HG03439 (cell line): ENCODE data around the gene GRID2IP.

ENCODE experiments used
- ATAC-seq: cut with Tn5 transposase; IDR thresholded peaks from one replicate; pipeline ENCODE4 v1.9.1; 2021; ENCODE audit warnings: mild to moderate bottlenecking, moderate library complexity; ENCODE audit not compliant: unreplicated experiment

Gene GRID2IP

DNA sequence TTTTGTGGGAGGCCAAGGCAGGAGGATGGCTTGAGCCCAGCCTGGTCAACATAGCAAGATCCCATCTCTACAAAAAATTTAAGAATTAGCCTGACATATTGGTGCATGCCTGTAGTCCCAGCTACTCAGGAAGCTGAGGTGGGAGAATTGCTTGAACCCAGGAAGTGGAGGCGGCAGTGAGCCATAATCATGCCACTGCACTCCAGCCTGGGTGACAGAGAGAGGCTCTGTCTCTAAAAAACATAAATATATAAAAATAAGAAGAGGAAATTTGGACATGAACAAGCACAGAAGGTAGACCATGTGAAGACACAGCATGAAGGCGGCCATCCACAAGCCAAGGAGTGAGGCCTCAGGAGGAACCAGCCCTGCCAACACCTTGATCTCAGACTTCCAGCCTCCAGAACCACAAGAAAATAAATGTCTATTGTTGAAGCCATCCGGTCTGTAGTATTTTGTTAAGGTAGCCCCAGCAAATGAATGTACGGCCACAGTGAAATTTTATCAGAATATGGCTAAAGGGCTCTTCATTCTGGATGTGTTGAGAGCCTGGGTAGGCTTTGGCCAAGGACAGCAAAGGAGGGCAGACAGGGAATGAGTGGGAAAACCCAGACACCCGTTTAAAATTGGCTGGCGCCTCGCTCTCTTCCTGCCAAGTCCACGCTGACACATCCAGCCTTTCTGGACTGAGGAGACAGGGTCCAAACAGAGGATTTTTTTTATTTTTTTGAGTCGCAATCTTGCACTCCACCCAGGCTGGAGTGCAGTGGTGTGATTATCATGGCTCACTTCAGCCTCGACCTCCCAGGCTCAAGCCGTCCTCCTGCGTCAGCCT lies 12.9 kb upstream of the GRID2IP start:
- no peak for ATAC-seq

DNA sequence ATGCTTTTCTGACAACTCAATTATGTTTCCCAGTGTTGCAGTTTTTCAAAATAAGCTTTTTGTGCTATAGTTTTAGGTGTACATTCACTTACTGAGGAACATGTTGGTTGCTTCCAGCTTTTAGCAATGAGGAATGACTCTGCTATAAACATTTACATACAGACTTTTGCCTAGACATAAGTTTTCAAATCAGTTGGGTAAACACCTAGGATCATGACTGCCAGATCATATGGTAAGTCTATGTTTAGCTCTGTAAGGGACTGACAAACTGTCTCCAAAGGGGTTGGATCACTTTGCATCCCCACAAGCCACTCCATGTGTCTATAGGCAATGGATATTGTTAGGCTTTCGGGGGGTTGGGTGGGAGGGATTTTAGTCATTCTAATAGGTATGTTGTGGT lies 10.8 kb upstream of the GRID2IP start:
- ATAC-seq: no peak

GRCh38 chr7:6559896-6560295 lies 8.6 kb upstream of the GRID2IP start:
- no peak for ATAC-seq

DNA sequence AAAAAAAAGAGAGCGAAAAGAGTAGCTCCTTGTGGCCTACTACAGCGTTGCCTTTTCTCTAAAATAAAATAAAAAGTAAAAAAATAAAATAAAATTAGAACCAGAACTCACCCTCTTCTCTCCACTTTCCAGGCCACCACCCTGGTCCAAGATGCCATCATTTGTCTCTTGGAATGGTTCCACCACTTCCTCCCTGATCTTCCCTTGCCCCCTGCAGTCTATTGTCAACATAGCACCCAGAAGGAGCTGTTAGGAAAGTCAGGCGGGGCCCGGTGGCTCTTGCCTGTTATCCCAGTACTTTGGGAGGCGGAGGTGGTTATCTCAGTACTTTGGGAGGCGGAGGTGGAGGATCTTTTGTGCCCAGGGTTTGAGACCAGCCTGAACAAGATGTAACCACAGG lies 7.6 kb upstream of the GRID2IP start:
- no peak for ATAC-seq

DNA sequence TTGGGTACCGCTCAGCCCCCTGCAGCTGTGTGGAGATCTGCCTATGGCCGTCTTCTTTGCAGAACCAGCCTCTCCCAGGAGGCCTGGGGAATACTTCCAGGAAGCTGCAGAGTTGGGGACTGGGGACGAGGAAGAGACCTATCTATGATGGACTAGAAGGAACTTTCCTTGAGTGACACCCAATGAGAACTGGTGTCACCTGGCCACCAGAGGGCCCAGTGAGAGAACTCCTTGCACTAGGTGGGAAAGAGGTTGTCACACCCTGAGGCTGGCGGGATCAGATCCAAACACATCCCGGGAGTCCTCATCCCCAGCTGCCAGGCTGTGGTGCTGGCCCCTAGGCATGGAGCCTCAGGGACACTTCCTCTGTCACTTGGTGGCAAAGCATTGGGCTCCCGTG lies 4.9 kb upstream of the GRID2IP start:
- no peak for ATAC-seq

DNA sequence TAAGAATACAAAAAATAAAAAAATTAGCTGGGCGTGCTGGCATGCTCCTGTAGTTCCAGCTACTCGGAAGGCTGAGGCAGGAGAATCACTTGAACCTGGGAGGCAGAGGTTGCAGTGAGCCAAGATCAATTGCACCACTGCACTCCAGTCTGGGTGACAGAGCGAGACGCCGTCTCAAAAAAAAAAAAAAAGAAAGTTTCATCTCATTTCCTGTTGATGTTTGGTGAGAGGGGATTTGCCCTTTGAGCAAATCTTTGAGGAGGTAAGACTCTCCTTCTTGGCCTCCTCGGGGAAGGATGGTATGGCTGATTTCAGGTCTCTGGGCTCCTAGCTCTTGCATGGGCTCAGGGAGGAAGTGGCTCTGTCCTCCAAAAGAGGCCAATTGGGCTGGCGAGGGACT lies 3.6 kb upstream of the GRID2IP start:
- no peak for ATAC-seq

- no peak for ATAC-seq
Measured at GRCh38 chr7:6553448-6554044, 2.3 kb upstream of the GRID2IP start.

- no peak for ATAC-seq
Measured at GRCh38 chr7:6547400-6547799, 3.9 kb downstream of the GRID2IP start.

GRCh38 chr7:6546498-6547251 lies 4.6 kb downstream of the GRID2IP start:
- no peak for ATAC-seq

GRCh38 chr7:6545398-6546126 lies 5.7 kb downstream of the GRID2IP start:
- ATAC-seq: no peak

DNA sequence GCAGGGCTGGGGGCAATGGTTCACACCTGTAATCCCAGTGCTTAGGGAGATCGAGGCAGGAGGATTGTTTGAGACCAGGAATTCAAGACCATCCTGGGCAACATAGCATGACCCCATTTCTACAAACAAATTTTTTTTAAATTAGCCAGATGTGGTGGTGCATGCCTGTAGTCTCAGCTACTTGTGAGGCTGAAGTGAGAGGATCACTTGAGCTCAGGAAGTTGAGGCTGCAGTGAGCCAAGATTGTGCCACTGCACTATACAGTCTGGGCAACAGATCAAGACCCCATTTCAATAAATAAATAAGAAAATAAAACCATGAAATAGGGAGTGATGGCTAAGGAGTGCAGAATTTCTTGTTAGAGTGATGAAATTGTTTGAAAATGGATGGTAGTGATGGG lies 8.9 kb downstream of the GRID2IP start:
- no peak for ATAC-seq

GRCh38 chr7:6536262-6537260 lies 14.7 kb downstream of the GRID2IP start:
- ATAC-seq: no peak

DNA sequence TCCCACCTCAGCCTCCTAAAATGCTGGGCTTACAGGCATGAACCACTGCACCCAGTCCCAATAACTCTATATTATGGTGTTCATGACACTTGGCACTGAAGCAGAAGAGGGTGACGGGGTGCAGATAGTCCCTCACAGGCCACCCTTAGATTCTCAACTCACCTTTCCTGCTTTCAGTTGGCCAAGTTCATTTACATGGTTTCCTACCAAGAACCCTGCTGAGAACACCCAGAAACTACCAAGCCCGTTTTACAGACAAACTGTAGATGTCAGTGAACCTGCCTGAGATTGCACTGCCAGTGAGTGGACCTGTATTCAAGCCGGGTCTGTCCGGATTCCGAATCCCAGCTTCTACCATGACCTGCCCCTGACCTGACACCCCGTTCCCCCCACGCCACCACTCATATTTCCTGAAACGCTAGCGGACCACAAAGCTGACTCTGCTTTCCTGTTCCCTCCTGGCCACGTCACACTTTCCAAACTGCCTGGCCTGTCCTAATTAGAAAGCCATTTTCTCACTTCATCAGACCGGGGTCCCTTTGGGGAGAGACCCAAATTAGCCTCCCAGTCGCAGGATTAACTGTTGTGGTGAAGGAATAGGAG lies 17.3 kb downstream of the GRID2IP start:
- ATAC-seq: no peak

GRCh38 chr7:6532516-6532915 lies 18.7 kb downstream of the GRID2IP start:
- no peak for ATAC-seq

DNA sequence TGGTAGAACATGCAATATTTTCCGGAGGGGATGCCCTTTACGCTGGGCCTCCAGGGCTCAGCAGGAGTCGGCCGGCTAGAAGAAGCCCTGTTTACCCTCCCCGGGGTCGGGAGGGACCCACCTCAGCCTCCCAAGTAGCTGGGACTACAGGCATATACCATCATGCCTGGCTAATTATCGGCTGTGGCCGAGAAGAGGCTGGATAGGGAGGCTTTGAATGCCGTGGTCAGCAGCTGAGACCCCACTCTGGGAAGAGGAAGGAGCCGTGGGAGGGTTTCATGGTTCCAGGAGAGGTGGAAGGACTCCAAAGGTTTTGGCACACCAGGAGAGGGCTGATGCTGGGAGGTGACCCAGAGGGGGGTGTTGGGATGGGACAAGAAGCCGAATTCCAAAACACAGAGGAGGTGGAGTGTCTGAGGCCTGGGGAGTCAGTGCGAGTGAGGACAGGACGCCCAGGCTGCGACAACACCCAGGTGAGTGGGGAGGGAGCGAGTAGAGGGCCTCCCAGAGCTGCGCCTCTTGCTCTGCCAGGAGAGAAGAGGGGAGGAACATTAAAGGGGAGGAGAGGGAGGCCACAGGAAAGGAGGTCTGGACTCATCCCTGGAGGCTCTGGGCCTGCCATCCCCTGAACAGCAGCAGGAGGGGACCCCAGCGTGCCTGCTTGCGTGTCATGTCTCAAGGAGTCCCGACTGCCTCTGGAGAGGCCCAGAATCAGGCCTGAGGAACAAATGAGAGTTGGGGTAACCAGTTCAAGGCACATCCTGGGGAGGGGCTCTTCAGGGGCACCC lies 19.6 kb downstream of the GRID2IP start:
- ATAC-seq: no peak

DNA sequence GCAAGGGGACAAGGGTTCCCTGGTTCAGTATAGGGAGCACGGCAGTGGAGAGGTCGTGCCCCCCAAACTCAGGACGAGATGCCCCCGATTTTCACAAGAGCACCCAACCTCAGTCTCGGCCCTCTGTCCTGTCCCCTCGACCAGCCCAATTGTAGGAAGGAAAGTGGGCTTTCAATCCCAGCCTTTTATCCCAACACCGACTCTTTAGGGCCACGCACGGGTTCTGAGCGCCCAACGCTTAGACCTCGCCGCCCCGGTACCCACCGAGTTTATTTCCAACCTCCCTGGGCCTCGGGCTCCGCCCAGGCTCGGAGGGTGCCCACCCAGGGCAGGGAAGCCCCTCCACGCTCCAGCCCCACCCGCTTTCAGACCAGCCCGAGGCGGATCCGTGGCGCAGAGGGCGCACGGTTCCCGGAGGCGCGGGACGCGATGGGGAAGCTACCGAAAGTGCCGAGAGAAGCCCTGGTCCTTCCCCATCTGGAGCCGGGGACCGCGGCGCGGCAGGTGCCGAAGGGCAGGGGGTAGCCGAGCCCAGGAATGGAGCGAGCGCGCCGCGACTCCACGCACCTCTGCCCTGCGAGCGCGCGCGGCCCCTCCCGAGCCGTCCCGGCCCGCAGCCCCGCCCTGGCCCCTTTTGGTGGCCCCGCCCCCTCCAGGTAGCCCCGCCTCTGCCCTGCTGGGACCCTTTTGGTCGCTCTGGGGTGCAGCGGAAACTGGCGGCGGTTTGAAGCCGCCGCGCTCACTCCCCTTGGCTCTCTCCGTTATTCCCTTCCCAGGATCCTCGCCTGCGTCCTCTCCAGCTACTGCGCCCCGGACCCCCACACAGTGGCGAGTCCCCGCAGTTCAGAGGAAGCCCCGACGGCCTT lies 20.4 kb downstream of the GRID2IP start:
- ATAC-seq: no peak

DNA sequence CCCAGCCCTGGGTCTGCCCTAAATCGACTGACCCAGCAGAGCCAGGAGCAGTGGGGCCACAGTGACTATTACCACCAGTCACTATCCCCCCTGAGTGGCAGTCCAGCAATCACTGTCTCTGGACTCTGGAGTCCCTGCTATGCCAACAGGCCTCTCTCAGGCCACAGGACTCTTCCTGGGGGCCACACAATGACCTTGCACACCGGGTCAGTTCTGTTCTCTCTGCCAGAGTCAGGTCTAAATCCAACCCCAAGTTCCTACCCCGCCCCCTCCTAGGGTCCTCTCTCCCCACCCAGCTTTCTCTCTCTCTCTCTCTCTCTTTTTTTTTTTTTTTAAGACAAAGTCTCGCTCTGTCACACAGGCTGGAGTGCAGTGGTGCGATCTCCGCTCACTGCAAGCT lies 21.6 kb downstream of the GRID2IP start:
- ATAC-seq: no peak
